Ovary (tissue), 9 donors: Measurements from ENCODE around the gene PPP2R2B. TPM values are rescaled to one million over a fixed set of nuclear protein-coding genes. Genes with fewer than 3 reads are reported as not detected.
"Not testable (repeated sequence)": the region's sequence is repeated elsewhere in the genome, so short reads cannot be mapped to it uniquely, and the experiment has no call there.

ENCODE experiments used
- DNase-seq, 5 donors: peaks; one replicate each; pipeline ENCODE4 v3.0.0-alpha.2; 2019 to 2020
- H3K27ac ChIP-seq, 2 donors: fragments of 200-600 bp; one replicate each; pipeline versions ENCODE4 v1.5.1 to v1.8.0; 2019 to 2022
- H3K27me3 ChIP-seq: fragments of 200-600 bp; one replicate; pipeline ENCODE4 v1.8.0; 2022
- H3K36me3 ChIP-seq: fragments of 200-600 bp; sonication (generic); one replicate; pipeline ENCODE4 v1.5.1; 2019
- H3K4me1 ChIP-seq: one replicate; pipeline ENCODE4 v1.8.1; 2013; ENCODE audit warnings: mild to moderate bottlenecking, moderate library complexity; ENCODE audit not compliant: insufficient read depth
- H3K4me3 ChIP-seq: fragments of 200-600 bp; sonication (generic); one replicate; pipeline ENCODE4 v1.5.1; 2017
- H3K9me3 ChIP-seq, 2 donors: fragments of 200-600 bp in 1 of 2; sonication (generic) in 1 of 2; one replicate each; pipeline versions ENCODE4 v1.5.1 to v1.8.1; 2013 to 2019; ENCODE audit warnings: mild to moderate bottlenecking in 1 of 2, moderate library complexity in 1 of 2
- EP300 ChIP-seq: sonication (generic); formaldehyde crosslinking; IDR thresholded peaks from one replicate; pipeline ENCODE4 v1.6.1; 2017; ENCODE audit warnings: antibody characterized with exemption
- POLR2A ChIP-seq: fragments of 450-650 bp; IDR thresholded peaks from one replicate; pipeline ENCODE4 v1.6.1; 2017; ENCODE audit warnings: antibody characterized with exemption, mild to moderate bottlenecking, moderate library complexity
- whole genome bisulfite sequencing, 3 donors: extraction: QIAGEN DNeasy Blood & Tissue Kit in 1 of 3; methylation state at CpG; one replicate each; pipeline versions ENCODE4 v1.1.5 to v1.1.7; 2013 to 2017; 5-methylcytosine and 5-hydroxymethylcytosine counted together
- intact Hi-C, 4 donors: fragments of 100-400 bp; cut with DNase I; formaldehyde crosslinking; loops; one replicate each; pipeline versions ENCODE4 v1.11.0 to v1.15.1; 2022 to 2023
- polyA plus RNA-seq, 2 donors: library from polyadenylated mRNA; stranded (reverse); fragments of 200-250 nt in 1 of 2; fragments of 350-450 nt in 1 of 2; fragmentation: Illumina TruSeq in 1 of 2; extraction: RNeasy Lipid Tissue Mini Kit (QIAGEN cat#74804) in 1 of 2; gene quantifications; one replicate each; pipeline ENCODE4 v1.2.3, GENCODE V29; 2013 to 2014
- total RNA-seq, 7 donors: library from RNA; depleted of rRNA in 2 of 7; stranded (reverse); fragments of >200 nt in 2 of 7; fragmentation: NEBNext Ultra II Directional in 3 of 7; extraction: Animal tissue kit (Norgen Biotek cat#: 25700) in 3 of 7; gene quantifications; one replicate each; pipeline versions ENCODE4 v1.1.0 to v1.2.4, GENCODE V29; 2016 to 2023
- TF ChIP-seq, protein P1 (sequence below), 3 donors: fragments of 450-650 bp in 2 of 3; fragments of 200-600 bp in 1 of 3; IDR thresholded peaks; one replicate each; pipeline versions ENCODE4 v1.5.1 to v1.8.0; 2016 to 2022; ENCODE audit warnings: antibody characterized with exemption in 3 of 3, mild to moderate bottlenecking in 1 of 3
- donor health status: DM: no; HTN: no; CAD: no; lungs with moderate emphysema.
- donor health status: DM: no; HTN: no; CAD: no.
- donor health status: Bipolar disorder and iron deficiency.
- donor health status: DM: yes; HTN: yes; CAD: no.
- donor health status: DM: no; HTN: no; CAD: no.
- donor health status: DM: yes; HTN: yes; CAD: no.

Gene PPP2R2B
- total and polyA plus RNA-seq, 9 donors = 0.12 to 20.8 (median 1.2) TPM; not detected in 1

DNA sequence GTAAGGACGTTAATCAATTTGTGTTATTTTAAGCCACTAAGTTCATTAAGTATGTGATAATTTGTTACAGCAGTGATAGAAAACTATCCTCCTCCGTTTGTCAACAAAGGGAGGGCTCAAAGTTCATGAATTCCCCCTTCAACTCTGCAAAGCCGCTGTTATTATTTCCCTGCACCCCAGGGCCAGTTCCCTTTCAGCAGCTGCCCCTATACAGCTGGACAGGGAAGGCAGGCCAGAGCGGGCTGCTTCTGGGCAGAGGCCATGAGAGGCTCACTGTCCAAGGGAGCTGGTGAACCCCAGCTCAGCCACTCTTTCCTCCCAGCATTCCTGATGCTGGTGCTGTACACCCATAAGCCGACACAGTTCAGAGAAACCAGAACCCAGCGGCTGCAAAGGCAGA lies 260.1 kb downstream of the PPP2R2B start:
- no peak overlapping the region for H3K27ac ChIP-seq
- H3K9me3 ChIP-seq = no peaks in the 10 kb centered on the region
- no peaks in the 10 kb centered on the region for H3K36me3 ChIP-seq
- H3K4me3 ChIP-seq = no peak overlapping the region
- 46 to 65% (median 51%) methylated on average over 6 of the region's 6 CpGs for WGBS, 3 donors
- H3K27me3 ChIP-seq = no peaks in the 10 kb centered on the region
- no peaks in the 10 kb centered on the region for H3K4me1 ChIP-seq
- TF ChIP-seq, protein P1, sequence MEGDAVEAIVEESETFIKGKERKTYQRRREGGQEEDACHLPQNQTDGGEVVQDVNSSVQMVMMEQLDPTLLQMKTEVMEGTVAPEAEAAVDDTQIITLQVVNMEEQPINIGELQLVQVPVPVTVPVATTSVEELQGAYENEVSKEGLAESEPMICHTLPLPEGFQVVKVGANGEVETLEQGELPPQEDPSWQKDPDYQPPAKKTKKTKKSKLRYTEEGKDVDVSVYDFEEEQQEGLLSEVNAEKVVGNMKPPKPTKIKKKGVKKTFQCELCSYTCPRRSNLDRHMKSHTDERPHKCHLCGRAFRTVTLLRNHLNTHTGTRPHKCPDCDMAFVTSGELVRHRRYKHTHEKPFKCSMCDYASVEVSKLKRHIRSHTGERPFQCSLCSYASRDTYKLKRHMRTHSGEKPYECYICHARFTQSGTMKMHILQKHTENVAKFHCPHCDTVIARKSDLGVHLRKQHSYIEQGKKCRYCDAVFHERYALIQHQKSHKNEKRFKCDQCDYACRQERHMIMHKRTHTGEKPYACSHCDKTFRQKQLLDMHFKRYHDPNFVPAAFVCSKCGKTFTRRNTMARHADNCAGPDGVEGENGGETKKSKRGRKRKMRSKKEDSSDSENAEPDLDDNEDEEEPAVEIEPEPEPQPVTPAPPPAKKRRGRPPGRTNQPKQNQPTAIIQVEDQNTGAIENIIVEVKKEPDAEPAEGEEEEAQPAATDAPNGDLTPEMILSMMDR (IDR thresholded peaks at IDR 0.05) = no peak
- TF ChIP-seq EP300 (no peak), POLR2A (no peak)
- intact Hi-C loops = no loop called here
- DNase-seq = no peak

DNA sequence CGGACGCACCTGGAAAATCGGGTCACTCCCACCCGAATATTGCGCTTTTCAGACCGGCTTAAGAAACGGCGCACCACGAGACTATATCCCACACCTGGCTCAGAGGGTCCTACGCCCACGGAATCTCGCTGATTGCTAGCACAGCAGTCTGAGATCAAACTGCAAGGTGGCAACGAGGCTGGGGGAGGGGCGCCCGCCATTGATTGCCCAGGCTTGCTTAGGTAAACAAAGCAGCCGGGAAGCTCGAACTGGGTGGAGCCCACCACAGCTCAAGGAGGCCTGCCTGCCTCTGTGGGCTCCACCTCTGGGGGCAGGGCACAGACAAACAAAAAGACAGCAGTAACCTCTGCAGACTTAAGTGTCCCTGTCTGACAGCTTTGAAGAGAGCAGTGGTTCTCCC lies 268.8 kb downstream of the PPP2R2B start:
- 13 to 24% (median 16%) methylated on average over 5 to 8 of the region's 17 CpGs for WGBS, 3 donors
- intact Hi-C loops, DNase-seq: not testable (repeated sequence)

DNA sequence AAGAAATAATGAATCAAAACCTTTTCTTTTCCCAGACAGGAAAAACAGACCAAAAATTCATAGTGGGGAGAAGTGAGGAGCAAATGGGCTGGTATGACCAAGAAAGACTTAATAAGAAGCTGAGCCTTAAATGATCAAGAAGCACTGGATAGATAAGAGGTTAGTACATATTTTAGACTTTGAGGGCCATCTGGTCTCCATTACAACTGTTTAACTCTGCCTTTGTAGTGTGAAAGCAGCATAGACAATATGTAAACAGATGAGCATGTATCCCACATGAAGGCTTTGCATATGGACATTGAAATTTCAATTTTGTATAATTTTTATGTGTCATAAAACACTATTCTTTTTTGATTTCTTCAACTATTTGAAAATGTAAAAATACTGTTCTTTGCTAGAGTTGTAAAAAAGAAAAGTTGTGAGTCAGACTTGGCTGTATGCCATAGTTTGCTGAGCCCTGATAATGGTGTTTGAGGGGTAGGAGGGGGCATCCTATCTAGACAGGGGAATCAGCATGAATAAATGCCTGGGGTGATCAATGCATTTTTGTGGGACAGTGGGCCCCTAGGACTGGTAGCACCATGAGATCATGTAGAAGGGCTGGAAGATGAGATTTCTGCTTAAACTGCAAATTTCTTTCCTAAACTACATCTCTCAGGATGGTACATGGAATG lies 270.8 kb downstream of the PPP2R2B start:
- Histone ChIP-seq H3K27me3 (no peaks in the 10 kb centered on the region), H3K4me3 (no peak overlapping the region), H3K36me3 (no peaks in the 10 kb centered on the region), H3K9me3 (no peaks in the 10 kb centered on the region), H3K27ac (no peak overlapping the region), H3K4me1 (no peaks in the 10 kb centered on the region)
- TF ChIP-seq EP300 = no peak
- TF ChIP-seq, protein P1 (IDR thresholded peaks at IDR 0.05) = no peak
- TF ChIP-seq POLR2A = no peak
- intact Hi-C loops = no loop called here
- no peak for DNase-seq

More for the DNA sequence above, 268.8 kb downstream of the PPP2R2B start:
- H3K27ac ChIP-seq, H3K9me3 ChIP-seq, H3K27me3 ChIP-seq, H3K36me3 ChIP-seq, H3K4me1 ChIP-seq, H3K4me3 ChIP-seq: not testable (repeated sequence)

DNA sequence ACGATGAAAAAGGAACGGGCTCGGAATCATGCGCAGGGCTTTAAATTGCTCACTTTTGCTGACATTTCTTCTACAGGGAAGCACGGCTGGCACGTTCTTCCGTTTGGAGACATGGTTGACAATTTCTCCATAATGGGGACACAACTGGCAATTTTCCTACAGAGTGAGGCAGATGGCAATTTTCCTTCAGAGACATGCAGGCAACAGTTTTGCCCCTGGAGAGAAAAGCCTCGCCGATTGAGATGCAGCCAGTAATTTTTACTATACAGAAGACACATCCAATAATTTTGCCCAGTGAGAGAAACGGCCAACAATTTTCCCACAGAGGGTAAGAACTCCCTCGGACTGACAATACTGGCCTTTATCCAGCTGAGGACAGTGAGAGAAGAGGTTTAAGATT lies 271.7 kb downstream of the PPP2R2B start:
- H3K4me3 ChIP-seq = no peak overlapping the region
- TF ChIP-seq EP300 (no peak), POLR2A (no peak)
- TF ChIP-seq, protein P1 (IDR thresholded peaks at IDR 0.05) = no peak

DNA sequence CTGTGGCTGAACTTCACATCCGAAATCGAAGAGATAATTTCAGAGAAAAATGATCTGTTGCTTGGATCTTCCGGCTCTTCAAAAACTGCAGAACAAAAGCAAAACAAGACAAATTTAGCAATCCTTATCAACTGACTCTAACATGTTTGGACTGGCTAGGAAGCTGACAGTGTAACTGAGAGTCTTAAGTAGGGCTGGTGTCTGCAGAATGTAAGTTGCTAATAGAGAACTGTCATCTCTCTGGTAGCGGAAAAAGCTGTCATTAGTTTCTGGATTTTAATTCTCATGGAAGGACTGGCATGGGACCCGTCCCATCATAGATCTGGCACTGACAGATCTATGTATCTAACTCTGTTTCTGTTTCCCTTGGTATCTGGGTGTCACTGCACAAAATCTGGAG lies 278.2 kb downstream of the PPP2R2B start:
- Histone ChIP-seq H3K36me3 (no peaks in the 10 kb centered on the region), H3K27me3 (no peaks in the 10 kb centered on the region), H3K27ac (no peak overlapping the region), H3K4me1 (no peaks in the 10 kb centered on the region), H3K9me3 (no peaks in the 10 kb centered on the region), H3K4me3 (no peak overlapping the region)
- intact Hi-C loops = no loop called here
- DNase-seq = no peak
- TF ChIP-seq, protein P1 (IDR thresholded peaks at IDR 0.05) = no peak
- TF ChIP-seq POLR2A (no peak), EP300 (no peak)
- WGBS, 3 donors = 74 to 83% (median 79%) methylated on average over 5 of the region's 5 CpGs

More for the DNA sequence above, 271.7 kb downstream of the PPP2R2B start:
- no peak for DNase-seq
- intact Hi-C loops = no loop called here
- 78 to 88% (median 83%) methylated on average over 11 of the region's 11 CpGs for WGBS, 3 donors
- Histone ChIP-seq H3K4me1 (no peaks in the 10 kb centered on the region), H3K27ac (no peak overlapping the region), H3K9me3 (no peaks in the 10 kb centered on the region), H3K36me3 (no peaks in the 10 kb centered on the region), H3K27me3 (no peaks in the 10 kb centered on the region)
